MG63 (cell line): ENCODE data around the gene RNF114. TPM values are rescaled to one million over a fixed set of nuclear protein-coding genes. Genes with fewer than 3 reads are reported as not detected.
"Not testable (repeated sequence)": the region's sequence is repeated elsewhere in the genome, so short reads cannot be mapped to it uniquely, and the experiment has no call there.

Source experiments
- DNase-seq: peaks from one replicate; pipeline ENCODE4 v3.0.0-alpha.2; 2020
- H3K27me3 ChIP-seq: fragments of 250-450 bp; sonication (Bioruptor Pico); 2 replicates; pipeline ENCODE4 v1.5.1; 2020; ENCODE audit warnings: mild to moderate bottlenecking, moderate library complexity
- H3K36me3 ChIP-seq: fragments of 250-450 bp; sonication (Bioruptor Pico); 2 replicates; pipeline ENCODE4 v1.5.1; 2020; ENCODE audit warnings: mild to moderate bottlenecking, moderate library complexity
- H3K4me3 ChIP-seq: fragments of 250-450 bp; sonication (Bioruptor Pico); 2 replicates; pipeline ENCODE4 v1.5.1; 2020; ENCODE audit warnings: mild to moderate bottlenecking, moderate library complexity
- H3K9me3 ChIP-seq: fragments of 250-450 bp; sonication (Bioruptor Pico); 2 replicates; pipeline ENCODE4 v1.5.1; 2020; ENCODE audit warnings: mild to moderate bottlenecking, moderate library complexity
- total RNA-seq: library from RNA; depleted of rRNA; stranded (reverse); fragments of >200 nt; shearing (Covaris generic); gene quantifications from 2 replicates; pipeline ENCODE4 v1.2.3, GENCODE V29; 2014; ENCODE audit warnings: low replicate concordance

Gene RNF114
- total RNA-seq, 1 experiment from 2014 or later: 89.6 TPM

GRCh38 chr20:49942942-49943341 lies 6.7 kb downstream of the RNF114 start:
- Histone ChIP-seq H3K27me3 (no peaks in the 10 kb centered on the region), H3K36me3 (peaks cover 89% of the 10 kb centered on the region), H3K4me3 (no peak overlapping the region)

GRCh38 chr20:49945306-49945700 lies 9.1 kb downstream of the RNF114 start:
- Histone ChIP-seq H3K27me3 (no peaks in the 10 kb centered on the region), H3K36me3 (peaks cover 83% of the 10 kb centered on the region), H3K9me3 (no peaks in the 10 kb centered on the region), H3K4me3 (no peak overlapping the region)
- no peak for DNase-seq

More at GRCh38 chr20:49942942-49943341, 6.7 kb downstream of the RNF114 start:
- H3K9me3 ChIP-seq: no peaks in the 10 kb centered on the region
- DNase-seq: no peak

- Histone ChIP-seq H3K9me3 (no peaks in the 10 kb centered on the region), H3K27me3 (no peaks in the 10 kb centered on the region), H3K36me3 (peaks cover 84% of the 10 kb centered on the region), H3K4me3 (no peak overlapping the region)
- DNase-seq: no peak
Measured at GRCh38 chr20:49945701-49946477, 9.7 kb downstream of the RNF114 start.

GRCh38 chr20:49948178-49948577 lies 12.0 kb downstream of the RNF114 start:
- Histone ChIP-seq H3K4me3 (no peak overlapping the region), H3K27me3 (no peaks in the 10 kb centered on the region), H3K36me3 (peaks cover 84% of the 10 kb centered on the region), H3K9me3 (no peaks in the 10 kb centered on the region)
- DNase-seq: peak; percentile 41

- no peaks in the 10 kb centered on the region for H3K9me3 ChIP-seq
- H3K27me3 ChIP-seq: no peaks in the 10 kb centered on the region
- H3K36me3 ChIP-seq: peaks cover 87% of the 10 kb centered on the region
- no peak overlapping the region for H3K4me3 ChIP-seq
- DNase-seq: peak; percentile 97
Measured at GRCh38 chr20:49948809-49949507, 12.8 kb downstream of the RNF114 start.

GRCh38 chr20:49951151-49951550 lies 15.0 kb downstream of the RNF114 start:
- Histone ChIP-seq H3K36me3 (peaks cover 89% of the 10 kb centered on the region), H3K4me3 (no peak overlapping the region), H3K27me3 (no peaks in the 10 kb centered on the region), H3K9me3 (no peaks in the 10 kb centered on the region)
- DNase-seq: no peak

GRCh38 chr20:49955167-49955566 lies 19.0 kb downstream of the RNF114 start:
- no peak for DNase-seq
- no peaks in the 10 kb centered on the region for H3K9me3 ChIP-seq
- peaks cover 91% of the 10 kb centered on the region for H3K36me3 ChIP-seq

GRCh38 chr20:49955830-49956396 lies 19.7 kb downstream of the RNF114 start:
- not testable (repeated sequence) for H3K4me3 ChIP-seq, H3K27me3 ChIP-seq, H3K9me3 ChIP-seq, DNase-seq
- peaks cover 85% of the 10 kb centered on the region for H3K36me3 ChIP-seq

More at GRCh38 chr20:49955167-49955566, 19.0 kb downstream of the RNF114 start:
- H3K4me3 ChIP-seq: no peak overlapping the region
- H3K27me3 ChIP-seq: no peaks in the 10 kb centered on the region

- no peak for DNase-seq
- Histone ChIP-seq H3K36me3 (peaks cover 79% of the 10 kb centered on the region), H3K9me3 (no peaks in the 10 kb centered on the region), H3K4me3 (no peak overlapping the region), H3K27me3 (no peaks in the 10 kb centered on the region)
Measured at GRCh38 chr20:49956689-49957088, 20.5 kb downstream of the RNF114 start.

GRCh38 chr20:49957089-49957938 lies 21.1 kb downstream of the RNF114 start:
- not testable (repeated sequence) for H3K27me3 ChIP-seq, H3K4me3 ChIP-seq, H3K9me3 ChIP-seq
- DNase-seq: peak; percentile 32
- peaks cover 75% of the 10 kb centered on the region for H3K36me3 ChIP-seq

- no peak for DNase-seq
- Histone ChIP-seq H3K27me3 (no peaks in the 10 kb centered on the region), H3K36me3 (peaks cover 49% of the 10 kb centered on the region), H3K9me3 (no peaks in the 10 kb centered on the region), H3K4me3 (no peak overlapping the region)
Measured at GRCh38 chr20:49961413-49961812, 25.2 kb downstream of the RNF114 start.

GRCh38 chr20:49964964-49965780 lies 29.0 kb downstream of the RNF114 start:
- peak; percentile 55 for DNase-seq
- Histone ChIP-seq H3K27me3 (no peaks in the 10 kb centered on the region), H3K4me3 (no peak overlapping the region), H3K36me3 (peaks cover 21% of the 10 kb centered on the region), H3K9me3 (no peaks in the 10 kb centered on the region)

GRCh38 chr20:49965781-49966305 lies 29.6 kb downstream of the RNF114 start:
- Histone ChIP-seq H3K36me3 (peaks cover 20% of the 10 kb centered on the region), H3K4me3 (no peak overlapping the region), H3K27me3 (no peaks in the 10 kb centered on the region), H3K9me3 (no peaks in the 10 kb centered on the region)
- DNase-seq: no peak

GRCh38 chr20:49966861-49967260 lies 30.7 kb downstream of the RNF114 start:
- H3K4me3 ChIP-seq: no peak overlapping the region
- no peaks in the 10 kb centered on the region for H3K9me3 ChIP-seq
- DNase-seq: no peak
- no peaks in the 10 kb centered on the region for H3K27me3 ChIP-seq
- peaks cover 18% of the 10 kb centered on the region for H3K36me3 ChIP-seq

- no peak for DNase-seq
- Histone ChIP-seq H3K9me3 (no peaks in the 10 kb centered on the region), H3K36me3 (peaks cover 11% of the 10 kb centered on the region), H3K4me3 (no peak overlapping the region), H3K27me3 (no peaks in the 10 kb centered on the region)
Measured at GRCh38 chr20:49969234-49969633, 33.0 kb downstream of the RNF114 start.

GRCh38 chr20:49969946-49970345 lies 33.7 kb downstream of the RNF114 start:
- no peak for DNase-seq
- Histone ChIP-seq H3K36me3 (peaks cover 4% of the 10 kb centered on the region; the same call in 1 of the 2 replicates), H3K9me3 (no peaks in the 10 kb centered on the region), H3K4me3 (no peak overlapping the region), H3K27me3 (no peaks in the 10 kb centered on the region)
